Thoracic aorta (tissue), 2 donors: ENCODE measurements around the gene TMEM204. TPM values are rescaled to one million over a fixed set of nuclear protein-coding genes. Genes with fewer than 3 reads are reported as not detected.

Experiments
- ATAC-seq: fragments of 150-250 bp; one replicate; pipeline ENCODE4 v1.8.0; 2017; ENCODE audit warnings: low read depth; ENCODE audit not compliant: insufficient number of reproducible peaks, low FRiP score
- DNase-seq: peaks from one replicate; pipeline ENCODE4 v3.0.0-alpha.2; 2020; ENCODE audit warnings: low spot score
- H3K27ac ChIP-seq, 2 donors: fragments of 200-600 bp; sonication (generic); 1 replicate in 1 of 2; 2 replicates in 1 of 2; pipeline ENCODE4 v1.5.1; 2016; ENCODE audit warnings: mild to moderate bottlenecking in 2 of 2, moderate library complexity in 2 of 2
- H3K27me3 ChIP-seq: fragments of 200-600 bp; sonication (generic); replicated peaks from 2 replicates; pipeline ENCODE4 v1.6.0; 2016; ENCODE audit warnings: mild to moderate bottlenecking; ENCODE audit not compliant: insufficient read depth
- H3K36me3 ChIP-seq: fragments of 200-600 bp; sonication (generic); one replicate; pipeline ENCODE4 v1.5.1; 2016
- H3K4me1 ChIP-seq, 2 donors: fragments of 200-600 bp; sonication (generic); 1 replicate in 1 of 2; 2 replicates in 1 of 2; pipeline versions ENCODE4 v1.5.1 to v1.6.0; 2016; ENCODE audit warnings: low read depth in 2 of 2, mild to moderate bottlenecking in 1 of 2; ENCODE audit not compliant: control insufficient read depth in 1 of 2
- H3K4me3 ChIP-seq: fragments of 200-600 bp; sonication (generic); 2 replicates; pipeline ENCODE4 v1.5.1; 2016; ENCODE audit warnings: mild to moderate bottlenecking
- H3K9me3 ChIP-seq: fragments of 200-600 bp; sonication (generic); 2 replicates; pipeline ENCODE4 v1.5.1; 2016
- total RNA-seq, 2 donors: library from RNA; depleted of rRNA; stranded (reverse); fragments of >200 nt; gene quantifications; one replicate each; pipeline versions ENCODE4 v1.1.0 to v1.2.3, GENCODE V29; 2016
- TF ChIP-seq, protein P1 (sequence below): fragments of 200-600 bp; sonication (generic); IDR thresholded peaks from one replicate; pipeline ENCODE4 v1.5.1; 2019; ENCODE audit warnings: antibody characterized with exemption

The TMEM204 gene
- total RNA-seq, 2 donors from 2014 or later, result 111 to 125 TPM

DNA sequence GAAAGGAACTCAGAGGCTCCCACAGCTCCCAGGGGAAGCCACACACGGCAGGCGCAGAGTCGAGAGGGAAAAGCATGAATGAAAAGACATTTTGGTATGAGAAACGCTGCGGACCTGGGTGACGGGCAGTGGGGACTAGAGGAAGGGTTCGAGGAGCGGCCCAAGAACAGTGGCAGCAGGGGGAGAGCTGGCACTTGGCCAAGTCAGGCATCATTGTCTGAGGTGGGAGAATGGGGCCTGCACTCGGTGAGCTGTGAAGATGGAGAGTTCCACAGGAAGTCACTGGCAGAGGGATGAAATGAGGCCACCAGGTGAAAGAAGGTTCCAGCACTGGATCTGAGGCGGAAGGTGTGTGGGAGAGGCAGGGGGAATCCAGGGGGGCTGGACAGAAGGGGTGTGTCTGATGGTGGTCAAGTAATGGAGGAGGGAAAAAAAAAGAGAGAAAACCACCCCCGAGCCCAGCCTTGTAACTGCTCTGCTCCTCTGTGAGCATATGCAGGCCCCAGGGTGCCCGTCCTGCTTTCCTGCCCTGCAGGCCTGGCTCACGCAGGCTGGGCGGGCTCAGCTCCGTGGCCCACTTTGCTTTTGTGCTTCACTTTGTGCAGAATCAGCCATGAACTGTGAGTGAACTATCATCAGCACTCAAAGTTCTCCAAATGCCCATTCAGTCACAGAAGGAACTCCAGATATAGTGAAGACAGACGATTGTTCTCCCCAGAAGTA is 31.8 kb downstream of the TMEM204 start:
- Histone ChIP-seq H3K36me3 (peaks cover 3% of the 10 kb centered on the region), H3K4me1 (no peaks in the 10 kb centered on the region), H3K9me3 (no peaks in the 10 kb centered on the region), H3K4me3 (no peak overlapping the region), H3K27me3 (no peaks in the 10 kb centered on the region), H3K27ac (no peak overlapping the region)
- ATAC-seq, result no peak
- TF ChIP-seq, protein P1, sequence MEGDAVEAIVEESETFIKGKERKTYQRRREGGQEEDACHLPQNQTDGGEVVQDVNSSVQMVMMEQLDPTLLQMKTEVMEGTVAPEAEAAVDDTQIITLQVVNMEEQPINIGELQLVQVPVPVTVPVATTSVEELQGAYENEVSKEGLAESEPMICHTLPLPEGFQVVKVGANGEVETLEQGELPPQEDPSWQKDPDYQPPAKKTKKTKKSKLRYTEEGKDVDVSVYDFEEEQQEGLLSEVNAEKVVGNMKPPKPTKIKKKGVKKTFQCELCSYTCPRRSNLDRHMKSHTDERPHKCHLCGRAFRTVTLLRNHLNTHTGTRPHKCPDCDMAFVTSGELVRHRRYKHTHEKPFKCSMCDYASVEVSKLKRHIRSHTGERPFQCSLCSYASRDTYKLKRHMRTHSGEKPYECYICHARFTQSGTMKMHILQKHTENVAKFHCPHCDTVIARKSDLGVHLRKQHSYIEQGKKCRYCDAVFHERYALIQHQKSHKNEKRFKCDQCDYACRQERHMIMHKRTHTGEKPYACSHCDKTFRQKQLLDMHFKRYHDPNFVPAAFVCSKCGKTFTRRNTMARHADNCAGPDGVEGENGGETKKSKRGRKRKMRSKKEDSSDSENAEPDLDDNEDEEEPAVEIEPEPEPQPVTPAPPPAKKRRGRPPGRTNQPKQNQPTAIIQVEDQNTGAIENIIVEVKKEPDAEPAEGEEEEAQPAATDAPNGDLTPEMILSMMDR, result no peak
- no peak for DNase-seq

DNA sequence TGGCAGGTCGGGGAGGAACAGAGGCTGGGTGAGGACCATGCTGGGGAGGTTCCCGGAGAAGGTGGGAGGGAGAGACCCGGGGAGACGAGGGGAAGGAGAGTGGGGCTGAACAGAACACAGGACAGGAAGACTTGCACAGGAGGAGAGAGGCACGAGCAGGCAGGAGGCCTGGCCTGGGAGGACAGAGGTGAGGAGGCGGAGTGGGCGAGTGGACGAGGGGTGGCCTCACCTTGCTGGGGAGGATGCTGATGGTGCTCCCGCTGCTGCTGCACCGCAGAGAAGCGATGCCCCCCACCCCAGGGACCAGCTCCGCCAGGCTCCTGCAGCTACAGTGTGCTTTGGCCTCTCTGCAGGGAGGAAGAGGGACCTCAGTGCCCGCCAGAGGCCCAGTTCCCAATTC is 34.5 kb downstream of the TMEM204 start:
- H3K4me1 ChIP-seq, result no peaks in the 10 kb centered on the region
- TF ChIP-seq, protein P1, result no peak
- no peak for DNase-seq
- ATAC-seq, result no peak
- no peak overlapping the region for H3K4me3 ChIP-seq
- H3K36me3 ChIP-seq, result no peaks in the 10 kb centered on the region
- no peak overlapping the region for H3K27ac ChIP-seq
- no peaks in the 10 kb centered on the region for H3K9me3 ChIP-seq
- no peaks in the 10 kb centered on the region for H3K27me3 ChIP-seq

DNA sequence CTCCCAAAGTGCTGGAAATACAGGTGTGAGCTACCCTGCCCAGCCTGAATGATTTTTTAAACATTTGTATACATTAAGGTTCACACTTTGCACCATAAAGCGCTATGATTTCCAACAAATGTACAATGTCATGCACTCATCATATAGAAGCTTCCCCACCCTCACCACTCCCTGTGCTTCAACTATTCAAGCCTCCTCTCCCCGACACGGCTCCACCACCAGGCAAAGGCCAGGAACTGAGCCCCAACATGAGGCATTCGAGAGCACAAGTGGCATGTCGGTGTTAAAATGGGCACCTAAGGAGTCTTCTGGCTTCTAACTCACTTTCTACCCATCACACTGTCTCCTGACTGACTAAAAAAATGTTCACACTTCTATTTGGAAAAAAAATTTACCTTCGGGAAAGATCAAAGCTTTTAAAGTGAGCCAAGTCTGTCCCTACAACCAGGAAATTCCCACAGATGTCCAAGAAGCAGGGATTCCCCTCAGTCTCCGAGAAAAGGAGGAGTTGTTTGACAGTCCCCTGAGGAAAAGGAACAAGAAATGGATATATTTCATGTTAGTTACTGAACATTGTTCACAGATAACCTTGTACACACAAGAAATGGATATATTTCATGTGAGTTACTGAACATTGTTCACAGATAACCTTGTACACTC is 37.7 kb downstream of the TMEM204 start:
- H3K27me3 ChIP-seq, result no peaks in the 10 kb centered on the region
- H3K27ac ChIP-seq, result no peak overlapping the region
- TF ChIP-seq, protein P1, result no peak

DNA sequence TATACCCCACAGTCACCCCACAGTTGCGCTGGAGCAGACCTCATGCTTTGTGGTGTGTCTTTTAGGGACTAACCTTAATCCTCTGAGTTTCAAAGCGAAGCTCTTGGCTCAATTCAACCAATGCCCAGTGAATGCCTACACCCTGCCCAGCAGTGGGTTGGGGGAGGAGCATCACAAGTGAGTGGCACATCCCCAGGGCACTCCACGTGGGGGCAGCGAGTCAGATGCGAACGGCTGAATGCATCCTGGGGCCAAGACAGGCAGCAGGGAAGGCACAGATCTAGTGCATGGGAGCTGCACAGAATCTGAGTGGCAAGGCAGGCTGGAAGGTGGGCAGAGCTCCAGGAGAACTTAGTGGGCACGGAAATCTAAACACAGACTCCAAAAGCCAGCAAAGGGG is 39.2 kb downstream of the TMEM204 start:
- H3K27me3 ChIP-seq, result no peaks in the 10 kb centered on the region
- H3K4me1 ChIP-seq, result no peaks in the 10 kb centered on the region
- peaks cover 4% of the 10 kb centered on the region for H3K36me3 ChIP-seq
- H3K27ac ChIP-seq, result no peak overlapping the region
- no peak for DNase-seq
- no peak overlapping the region for H3K4me3 ChIP-seq
- no peaks in the 10 kb centered on the region for H3K9me3 ChIP-seq
- TF ChIP-seq, protein P1, result no peak
- ATAC-seq, result no peak

More for the DNA sequence above, 37.7 kb downstream of the TMEM204 start:
- ATAC-seq (no peak), DNase-seq (no peak)
- Histone ChIP-seq H3K36me3 (no peaks in the 10 kb centered on the region), H3K4me1 (no peaks in the 10 kb centered on the region), H3K9me3 (no peaks in the 10 kb centered on the region), H3K4me3 (no peak overlapping the region)

DNA sequence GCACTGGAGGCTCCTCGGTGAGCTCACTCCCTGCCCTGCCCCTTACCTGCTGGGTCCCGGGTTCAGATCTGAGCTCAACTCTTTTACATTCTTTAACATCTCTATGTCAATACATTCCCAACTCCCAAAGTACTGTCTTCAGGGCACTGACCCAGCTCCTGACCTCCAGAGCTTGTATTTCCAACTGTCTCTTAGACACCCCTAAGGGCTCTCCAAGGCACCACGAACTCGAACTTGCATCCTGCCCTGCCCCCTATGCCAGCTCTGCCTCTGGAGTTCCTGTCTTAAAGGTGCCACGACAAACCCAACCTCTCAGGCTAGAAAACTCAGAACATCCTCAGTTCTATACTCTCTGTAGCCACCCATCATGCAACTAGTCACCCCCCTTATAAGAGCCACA is 39.8 kb downstream of the TMEM204 start:
- Histone ChIP-seq H3K27ac (no peak overlapping the region), H3K27me3 (no peaks in the 10 kb centered on the region), H3K4me1 (no peaks in the 10 kb centered on the region), H3K36me3 (peaks cover 4% of the 10 kb centered on the region), H3K9me3 (no peaks in the 10 kb centered on the region), H3K4me3 (no peak overlapping the region)
- no peak for DNase-seq
- TF ChIP-seq, protein P1, result no peak
- no peak for ATAC-seq
